ENCODE data around the gene DAP.
"Not testable (repeated sequence)": the region's sequence is repeated elsewhere in the genome, so short reads cannot be mapped to it uniquely, and the experiment has no call there.

Gene DAP

DNA sequence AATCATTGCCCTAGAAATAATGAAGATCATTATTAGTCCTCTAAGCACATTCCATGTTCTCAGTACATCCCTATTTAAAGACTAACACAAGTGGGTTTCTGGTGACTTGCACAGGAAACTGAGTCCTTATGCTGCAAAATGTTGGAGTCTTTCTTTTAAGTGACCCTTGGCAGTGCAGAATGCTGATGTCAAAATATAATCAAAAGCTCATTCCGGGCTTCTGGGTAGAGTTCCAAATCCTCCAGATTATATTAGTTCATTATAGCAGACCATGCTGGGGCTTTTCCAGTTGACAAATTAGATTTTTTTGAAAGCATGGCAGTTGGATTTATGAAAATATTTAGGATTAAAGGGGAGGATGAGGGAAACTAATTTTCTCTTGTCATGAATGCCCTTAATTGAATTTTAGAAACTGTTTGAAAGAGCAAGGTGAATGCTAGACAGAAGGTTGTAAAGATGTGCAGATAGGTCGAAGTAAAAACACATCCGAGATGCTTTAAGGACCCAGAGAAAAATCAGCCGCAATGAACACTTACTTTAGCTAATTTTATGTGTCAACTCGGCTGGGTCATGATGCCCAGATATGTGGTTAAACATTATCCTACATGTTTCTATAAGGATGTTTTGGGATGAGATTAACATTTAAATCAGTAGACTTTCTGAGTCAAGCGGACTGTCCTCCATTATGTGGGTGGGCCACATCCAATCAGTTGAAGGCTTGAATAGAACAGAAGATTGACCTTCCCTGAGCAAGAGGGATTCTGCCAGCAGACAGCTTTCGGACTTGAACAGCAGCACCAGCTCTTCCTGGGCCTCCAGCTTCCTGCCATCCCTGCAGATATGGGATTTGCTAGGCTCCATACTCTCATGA lies 88.7 kb downstream of the DAP start:
- DNase-seq (ENCODE audit: low read depth, low spot score), result no peak

DNA sequence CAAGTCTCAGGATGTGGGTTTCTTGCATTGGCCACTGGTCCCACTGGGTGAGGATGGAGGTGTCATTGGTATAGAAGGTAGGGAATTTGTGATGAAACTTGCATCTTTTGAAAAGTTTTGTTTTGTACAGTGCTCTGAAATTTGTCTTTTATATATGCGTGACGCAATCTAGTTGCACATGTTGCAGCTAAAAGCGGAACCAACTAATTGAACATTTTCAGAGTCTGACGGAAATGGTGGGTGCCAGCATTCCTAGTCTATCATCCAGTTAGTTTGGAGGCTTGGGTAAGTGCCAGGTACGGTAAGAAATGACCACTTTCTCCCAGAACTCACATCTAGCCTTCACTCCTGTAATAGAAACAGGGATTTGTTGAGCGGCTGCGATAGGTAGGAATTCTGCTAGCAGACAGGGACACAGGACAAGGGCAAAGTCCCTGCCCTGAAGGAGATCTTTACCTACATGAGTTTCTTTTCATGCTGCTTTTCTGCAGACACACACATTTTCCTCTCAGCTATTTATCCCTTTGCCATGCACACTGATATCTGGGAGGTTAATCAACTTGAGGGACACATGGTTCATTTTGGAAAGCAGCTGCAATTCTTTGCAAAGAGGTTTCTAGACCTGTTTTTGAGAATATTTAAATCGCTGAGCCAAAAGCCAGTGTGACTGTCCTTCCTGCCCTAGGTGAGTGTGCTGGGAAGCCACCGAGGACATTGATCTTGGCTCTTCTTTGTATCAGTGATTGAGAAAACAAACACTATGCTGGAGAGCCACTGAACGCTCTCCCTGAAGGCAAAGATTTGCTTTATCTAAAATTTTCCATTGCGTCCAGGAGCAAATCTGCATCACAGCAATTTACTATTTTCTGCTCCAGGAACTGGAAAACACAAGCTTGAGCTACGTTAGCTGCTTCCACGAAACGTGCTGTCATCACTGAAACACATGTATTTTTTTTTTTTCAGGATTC lies 89.7 kb downstream of the DAP start:
- no peak for DNase-seq (ENCODE audit: low read depth, low spot score)

DNA sequence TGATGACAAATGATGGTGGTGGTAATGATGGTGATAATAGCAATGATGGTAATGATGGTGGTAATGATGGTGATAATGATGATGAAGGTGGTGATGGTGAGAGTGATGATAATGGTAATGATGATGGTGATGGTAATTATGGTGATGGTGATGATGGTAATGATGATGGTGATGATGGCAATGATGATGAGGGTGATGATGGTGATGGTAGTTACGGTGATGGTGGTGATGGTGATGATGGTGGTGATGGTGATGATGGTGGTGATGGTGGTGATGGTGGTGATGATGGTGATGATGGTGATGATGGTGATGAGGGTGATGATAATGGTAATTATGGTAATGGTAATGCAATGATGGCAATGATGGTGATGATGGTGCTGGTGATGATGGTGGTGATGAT lies 91.1 kb downstream of the DAP start:
- DNase-seq (ENCODE audit: low read depth, low spot score), result no peak

DNA sequence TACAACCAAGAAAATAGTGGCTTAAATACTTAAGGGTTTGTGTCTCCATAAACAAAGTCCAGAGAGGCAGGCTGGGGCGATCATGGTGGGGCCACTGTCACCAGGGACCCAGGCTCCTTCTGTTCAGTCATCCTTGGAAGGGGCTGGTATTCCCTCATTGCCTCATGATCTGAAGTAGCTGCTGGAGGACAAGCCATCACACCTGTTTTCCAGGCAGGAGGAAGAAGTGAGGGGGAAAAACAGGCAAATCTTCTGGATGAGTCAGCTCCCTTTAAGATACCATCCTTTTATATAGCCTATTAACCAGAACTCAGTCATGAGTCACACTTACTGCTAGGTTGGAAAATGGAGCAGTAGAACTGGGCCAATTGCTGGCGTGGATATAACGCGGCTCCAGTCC lies 92.3 kb downstream of the DAP start:
- DNase-seq (ENCODE audit: low read depth, low spot score), result no peak

DNA sequence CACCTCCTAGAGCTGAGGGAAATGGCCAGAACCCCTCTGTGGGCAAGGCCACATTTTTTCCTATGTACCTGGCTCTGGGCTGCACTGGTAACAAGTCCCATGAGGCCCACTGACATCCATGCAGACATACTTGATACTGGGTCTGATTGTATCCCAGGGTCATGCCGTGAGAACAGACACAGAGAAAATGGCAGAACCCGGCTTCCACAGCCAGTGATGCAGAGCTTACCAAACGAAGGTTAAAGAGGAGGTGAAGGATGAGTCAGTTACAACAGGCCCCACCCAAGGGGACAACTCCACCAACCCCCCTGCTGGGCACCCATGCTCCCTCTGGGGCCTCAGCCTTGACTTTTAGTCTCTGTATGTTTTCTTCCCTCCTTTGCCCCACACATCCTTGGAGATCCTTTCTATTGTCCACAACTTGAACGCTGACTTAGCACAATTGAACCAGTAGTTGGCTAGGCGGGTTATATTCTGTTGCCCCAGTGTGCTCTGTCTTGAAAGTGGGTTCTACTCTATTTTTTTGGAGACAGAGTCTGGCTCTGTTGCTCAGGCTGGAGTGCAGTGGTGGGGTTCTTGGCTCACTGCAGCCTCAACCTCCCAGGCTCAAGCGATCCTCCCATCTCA lies 93.5 kb downstream of the DAP start:
- no peak for DNase-seq (ENCODE audit: low read depth, low spot score)

DNA sequence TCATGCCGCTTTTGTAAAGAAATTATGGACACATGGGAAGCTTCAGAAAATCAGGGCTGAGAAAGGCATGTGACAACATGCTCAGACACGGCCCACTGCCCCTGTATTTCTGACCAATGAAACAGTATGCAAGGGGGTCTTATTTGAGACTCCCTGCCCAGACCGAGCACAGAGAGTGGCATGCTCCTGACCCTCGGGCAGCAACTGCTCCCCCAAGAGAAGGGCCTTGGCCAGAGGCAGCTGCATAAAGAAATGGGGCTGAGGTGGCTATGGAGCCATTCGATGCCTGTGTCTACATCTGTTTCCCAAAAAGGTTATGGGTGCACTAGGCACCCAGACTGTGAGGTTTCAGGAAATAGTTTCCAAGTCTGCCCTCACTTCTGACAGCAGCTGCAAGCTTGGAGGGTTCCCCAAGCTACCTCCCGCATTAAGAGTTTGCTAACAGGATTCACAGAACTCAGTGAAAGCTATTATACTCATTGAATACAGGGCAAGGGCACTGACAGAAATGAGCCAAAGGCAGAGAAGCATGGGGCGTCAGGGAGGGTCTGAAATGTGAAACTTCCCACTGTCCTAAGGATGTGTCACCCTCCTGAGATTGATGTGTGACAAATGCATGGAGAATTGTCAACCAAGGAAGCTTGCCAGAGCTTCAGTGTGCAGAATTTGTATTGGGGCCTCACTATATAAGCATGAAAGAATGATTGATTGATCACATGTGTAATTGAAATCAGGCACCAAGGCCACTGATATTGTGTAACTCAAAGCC lies 94.3 kb downstream of the DAP start:
- DNase-seq (ENCODE audit: low read depth, low spot score), result no peak

GRCh38 chr5:10665799-10666198 lies 95.2 kb downstream of the DAP start:
- no peak for DNase-seq (ENCODE audit: low read depth, low spot score)

DNA sequence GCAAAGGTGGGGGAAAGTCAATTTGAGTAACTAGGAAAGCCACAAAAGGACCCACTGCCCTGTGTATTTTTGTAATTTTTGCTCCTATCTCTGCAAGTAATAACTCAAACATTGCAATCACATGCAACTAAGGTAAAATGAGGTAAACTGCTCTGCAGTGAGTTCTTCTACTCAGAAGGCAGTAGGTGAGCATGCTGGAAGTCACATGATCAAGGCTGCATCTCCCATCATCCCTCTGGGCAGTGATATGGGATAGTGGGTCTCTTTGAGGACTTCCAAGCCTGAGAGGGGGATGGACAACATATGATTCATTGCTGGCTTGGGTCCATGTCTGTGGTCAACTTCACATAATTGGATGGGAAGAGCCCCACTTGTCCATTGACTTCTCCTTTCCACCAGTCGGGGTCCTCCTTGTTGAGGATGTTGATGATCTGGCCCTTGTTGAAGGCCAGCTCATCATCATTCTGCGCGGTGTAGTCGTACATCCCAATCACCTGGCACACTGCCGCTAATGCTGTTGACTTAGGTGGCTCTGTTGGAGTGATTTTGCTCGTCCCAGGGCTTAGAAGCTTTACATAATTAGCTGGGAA lies 96.8 kb downstream of the DAP start:
- not testable (repeated sequence) for DNase-seq (ENCODE audit: low read depth, low spot score)

DNA sequence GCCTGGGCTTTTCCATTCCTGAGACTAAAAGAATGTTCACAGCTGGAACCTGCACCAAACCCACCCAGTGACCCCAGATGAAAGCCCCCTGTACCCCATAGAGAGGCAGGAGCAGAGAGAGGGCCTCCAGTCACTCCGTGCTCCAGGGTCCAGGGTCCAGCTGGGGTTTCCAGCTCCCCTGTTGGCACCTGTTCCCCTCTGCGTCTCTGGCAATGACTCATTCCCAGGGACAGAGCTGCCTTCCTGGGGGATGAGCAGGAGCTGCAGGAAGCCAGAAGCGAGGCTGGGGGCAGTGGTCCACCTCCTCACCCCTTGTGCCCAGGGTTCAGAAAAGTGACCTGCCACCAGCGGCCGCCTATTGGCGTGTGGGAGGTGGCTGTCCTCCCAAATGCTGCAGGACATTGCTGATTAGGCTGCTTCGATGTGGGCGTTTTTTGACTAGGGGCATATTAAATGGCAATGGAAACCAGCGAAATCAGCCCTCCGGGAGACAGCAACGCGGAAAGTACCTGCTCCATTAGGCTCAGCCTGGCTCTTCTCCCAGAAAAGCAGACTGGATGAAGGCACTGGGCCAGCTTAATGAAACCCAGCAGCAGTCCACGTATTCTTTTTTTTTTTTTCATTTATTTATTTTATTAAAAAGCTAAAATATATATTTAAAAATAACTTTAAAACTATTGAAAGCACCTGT lies 97.4 kb downstream of the DAP start:
- DNase-seq (ENCODE audit: low read depth, low spot score), result no peak

GRCh38 chr5:10662661-10663488 lies 98.2 kb downstream of the DAP start:
- DNase-seq (ENCODE audit: low read depth, low spot score), result no peak

GRCh38 chr5:10662083-10662482 lies 99.0 kb downstream of the DAP start:
- no peak for DNase-seq (ENCODE audit: low read depth, low spot score)

- DNase-seq (ENCODE audit: low read depth, low spot score), result no peak
These were observed 99.6 kb downstream of the DAP start for GRCh38 chr5:10661401-10661800.

DNA sequence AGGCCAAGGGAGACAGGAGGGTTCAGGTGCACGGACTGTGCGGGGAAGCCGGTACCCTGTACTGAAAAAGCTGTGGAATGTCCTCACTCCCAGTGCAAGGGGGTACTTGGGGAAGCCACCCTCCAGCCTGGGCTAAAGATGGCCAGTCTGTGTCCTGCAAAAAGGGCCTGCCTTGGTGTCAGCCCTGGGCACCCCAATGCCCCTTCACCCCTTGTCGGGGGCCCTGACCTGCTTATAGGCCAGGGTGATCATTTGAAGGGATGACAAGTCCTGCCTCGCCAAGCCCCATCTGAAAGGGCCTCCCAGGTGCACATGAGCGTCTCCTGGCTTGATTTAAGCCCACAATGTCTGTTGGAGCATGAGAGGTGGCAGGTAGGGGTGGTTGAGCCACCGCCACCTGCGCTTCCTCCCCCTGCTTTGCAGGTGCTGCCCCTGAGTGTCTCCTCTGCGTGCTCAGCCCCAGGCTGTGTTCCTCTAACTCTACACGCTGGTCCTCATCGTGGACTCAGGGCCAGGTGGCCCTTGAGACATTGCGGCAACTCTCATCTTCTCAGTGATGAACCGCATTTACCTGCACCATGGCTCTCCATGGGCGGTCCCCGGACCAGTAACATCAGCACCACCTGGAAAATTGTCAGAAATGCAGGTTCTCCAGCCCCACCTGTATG lies 100.2 kb downstream of the DAP start:
- DNase-seq (ENCODE audit: low read depth, low spot score), result no peak

DNA sequence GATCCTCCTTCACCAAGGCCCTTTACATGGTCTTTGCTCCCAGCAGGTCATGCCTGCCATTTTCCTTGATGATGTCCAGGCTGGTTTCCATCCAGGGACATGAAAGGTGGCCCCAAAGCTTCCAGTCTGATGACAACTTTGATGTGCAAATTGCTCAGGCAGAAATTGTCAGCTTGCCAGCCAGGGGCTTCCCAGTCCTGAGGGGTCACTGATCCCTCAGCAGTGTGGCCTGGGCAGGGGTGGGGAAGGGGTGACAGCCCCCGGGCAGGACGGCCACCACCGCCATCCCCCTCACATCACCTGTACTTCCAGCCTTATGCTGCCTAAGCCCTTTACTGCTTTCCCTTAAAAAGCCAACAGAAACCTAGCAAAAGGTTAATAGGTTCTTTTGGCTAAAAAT lies 100.9 kb downstream of the DAP start:
- DNase-seq (ENCODE audit: low read depth, low spot score), result no peak

GRCh38 chr5:10658265-10658664 lies 102.8 kb downstream of the DAP start:
- no peak for DNase-seq (ENCODE audit: low read depth, low spot score)

GRCh38 chr5:10655972-10656830 lies 104.8 kb downstream of the DAP start:
- no peak for DNase-seq (ENCODE audit: low read depth, low spot score)

- no peak for DNase-seq (ENCODE audit: low read depth, low spot score)
These were observed 105.7 kb downstream of the DAP start for GRCh38 chr5:10655161-10655971.

Measured in brain pericyte (primary cell).